Adrenal gland (tissue), 5 donors: ENCODE measurements around the gene MAP3K20.
"Not testable (repeated sequence)": the region's sequence is repeated elsewhere in the genome, so short reads cannot be mapped to it uniquely, and the experiment has no call there.

ENCODE experiments used
- CTCF ChIP-seq, 6 experiments: fragments of 450-650 bp in 4 of 6; fragments of 200-600 bp in 2 of 6; sonication (generic) in 1 of 6; IDR thresholded peaks; 1 replicate in 5 of 6; 2 replicates in 1 of 6; pipeline versions ENCODE4 v1.5.1 to v1.8.0; 2016 to 2021; ENCODE audit warnings: antibody characterized with exemption in 6 of 6, mild to moderate bottlenecking in 2 of 6, moderate library complexity in 1 of 6
- POLR2A ChIP-seq, 2 donors: fragments of 450-650 bp; IDR thresholded peaks; one replicate each; pipeline ENCODE4 v1.6.1; 2017; ENCODE audit warnings: antibody characterized with exemption in 2 of 2, mild to moderate bottlenecking in 2 of 2, moderate library complexity in 1 of 2
- donor health status: DM: no; HTN: no; CAD: no.

GRCh38 chr2:173038257-173038656 is 37.4 kb upstream of the MAP3K20 start:
- not testable (repeated sequence) for TF ChIP-seq POLR2A, CTCF (IDR thresholded peaks at IDR 0.05)
